CD4-positive, alpha-beta T cell (primary cell): Measurements from ENCODE around the gene SLC39A6. TPM values are rescaled to one million over a fixed set of nuclear protein-coding genes. Genes with fewer than 3 reads are reported as not detected.
"Not testable (repeated sequence)": the region's sequence is repeated elsewhere in the genome, so short reads cannot be mapped to it uniquely, and the experiment has no call there.

ENCODE experiments used
- ATAC-seq: fragments of 200-7000 bp; cut with Tn5 transposase; one replicate; pipeline ENCODE4 v1.10.0; 2022; ENCODE audit warnings: mild to moderate bottlenecking; ENCODE audit not compliant: poor library complexity
- CTCF ChIA-PET: fragments of 350-600 bp; sonication (Branson Sonifier 250); formaldehyde crosslinking; loops from one replicate; lab custom pipeline; 2021; ENCODE audit warnings: antibody characterized with exemption, inconsistent platforms; lab: Charles Lee
- POLR2A ChIA-PET: fragments of 350-600 bp; sonication (Branson Sonifier 250); formaldehyde crosslinking; loops from one replicate; lab custom pipeline; 2021; ENCODE audit warnings: antibody characterized with exemption, inconsistent platforms; lab: Charles Lee
- DNase-seq, 14 experiments: peaks; one replicate each; pipeline ENCODE4 v3.0.0-alpha.2; 2013 to 2020; ENCODE audit warnings: mixed read lengths in 2 of 14
- H3K27ac ChIP-seq, 2 donors: one replicate each; pipeline versions ENCODE4 v1.5.1 to v1.7.0; 2013; ENCODE audit warnings: low read length in 2 of 2, low read depth in 1 of 2, mild to moderate bottlenecking in 1 of 2
- H3K27me3 ChIP-seq, 2 experiments: 1 replicate in 1 of 2; 2 replicates in 1 of 2; pipeline versions ENCODE4 v1.6.1 to v1.7.0; 2013; ENCODE audit warnings: low read length in 2 of 2, control low read depth in 1 of 2, mild to moderate bottlenecking in 1 of 2, moderate library complexity in 1 of 2; ENCODE audit not compliant: insufficient read depth in 2 of 2, control insufficient read depth in 1 of 2
- H3K36me3 ChIP-seq: one replicate; pipeline ENCODE4 v1.6.1; 2013; ENCODE audit warnings: low read length, control low read depth; ENCODE audit not compliant: insufficient read depth
- H3K4me1 ChIP-seq: one replicate; pipeline ENCODE4 v1.6.1; 2013; ENCODE audit warnings: low read length, control low read depth; ENCODE audit not compliant: insufficient read depth
- H3K4me3 ChIP-seq: one replicate; pipeline ENCODE4 v1.5.1; 2013; ENCODE audit warnings: mild to moderate bottlenecking, low read length, moderate library complexity
- H3K9me3 ChIP-seq, 2 experiments: 1 replicate in 1 of 2; 2 replicates in 1 of 2; pipeline versions ENCODE4 v1.6.1 to v1.7.0; 2013; ENCODE audit warnings: low read length in 2 of 2, mild to moderate bottlenecking in 2 of 2, control low read depth in 1 of 2, moderate library complexity in 1 of 2; ENCODE audit not compliant: control insufficient read depth in 1 of 2, insufficient read depth in 1 of 2
- H3K27ac Mint-ChIP-seq: one replicate; pipeline ENCODE4 v1.8.0; 2020; ENCODE audit warnings: mixed read lengths
- H3K27me3 Mint-ChIP-seq: one replicate; pipeline ENCODE4 v1.8.0; 2021; ENCODE audit warnings: mixed read lengths
- H3K36me3 Mint-ChIP-seq: one replicate; pipeline ENCODE4 v1.8.0; 2021; ENCODE audit warnings: low read depth, mixed read lengths
- H3K4me1 Mint-ChIP-seq: one replicate; pipeline ENCODE4 v1.8.0; 2021; ENCODE audit warnings: low read depth, mixed read lengths
- H3K4me3 Mint-ChIP-seq: one replicate; pipeline ENCODE4 v1.8.0; 2020; ENCODE audit warnings: mild to moderate bottlenecking, mixed read lengths
- H3K9me3 Mint-ChIP-seq: one replicate; pipeline ENCODE4 v1.8.0; 2020; ENCODE audit warnings: mixed read lengths
- CTCF ChIP-seq: fragments of 200-600 bp; IDR thresholded peaks from one replicate; pipeline ENCODE4 v1.8.0; 2022; ENCODE audit warnings: antibody characterized with exemption, mild to moderate bottlenecking
- intact Hi-C, 2 experiments: fragments of 100-400 bp; cut with DNase I in 1 of 2; cut with micrococcal nuclease in 1 of 2; formaldehyde crosslinking; loops; one replicate each; pipeline versions ENCODE4 v1.15.1 to v1.9.0; 2023 to 2025; cut with DNase I, micrococcal nuclease
- total RNA-seq, 174 experiments: library from RNA in 2 of 174; stranded (reverse) in 2 of 174; gene quantifications; one replicate each; pipeline ENCODE4 v1.2.3 and lab custom pipeline; 2021 to 2026

Gene SLC39A6
- total RNA-seq, 2 experiments from 2014 or later = 10.6 to 11.0 TPM

DNA sequence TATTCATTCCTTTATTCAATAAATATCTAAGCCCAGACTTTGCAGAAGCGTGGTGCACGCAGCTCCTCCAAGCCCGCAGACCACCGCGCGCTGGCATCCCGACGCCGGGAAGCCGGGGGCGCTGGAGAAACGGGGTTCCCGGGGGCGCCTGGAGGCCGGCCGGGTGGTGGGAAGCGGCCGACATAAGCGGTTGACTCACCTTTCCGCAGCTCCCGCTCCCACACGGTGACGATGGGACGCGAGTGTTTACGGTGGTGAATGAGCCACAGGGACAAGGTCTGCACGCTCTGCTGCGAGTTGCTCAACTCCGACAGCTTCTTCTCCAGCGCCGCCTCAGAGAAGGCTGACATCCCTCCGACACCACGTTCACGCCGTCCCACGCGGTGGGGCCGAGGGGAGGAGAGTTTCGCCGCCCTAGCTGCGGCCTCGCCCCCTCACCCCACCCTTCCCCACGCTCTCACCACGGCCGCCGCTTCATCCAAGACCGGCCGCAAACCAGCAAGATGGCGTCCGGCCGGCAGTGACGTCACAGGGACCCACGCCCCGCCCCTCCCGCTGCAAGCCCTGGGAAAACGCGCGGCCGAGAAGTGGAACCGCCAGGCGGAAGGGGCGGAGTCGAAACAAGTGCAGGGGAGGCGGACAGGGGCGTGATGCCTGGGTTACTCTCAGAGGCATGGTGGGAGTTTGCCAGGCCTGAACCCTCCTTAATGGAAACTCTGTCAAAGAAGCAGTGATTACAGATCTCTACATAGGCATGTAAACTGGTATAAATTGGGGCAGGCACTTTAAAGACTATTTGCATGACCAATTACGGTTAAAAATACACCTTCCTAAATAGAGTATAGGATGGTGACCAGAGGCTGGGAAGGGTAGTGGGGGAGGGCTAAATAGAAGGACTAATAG, 61.8 kb downstream of the SLC39A6 start, which contains the start of gene RPRD1A:
RPRD1A (minus strand) TSS at position 505 of the 903 bp plus-strand sequence; CDS start at position 350, 155 bp downstream.
- ChIA-PET CTCF (interaction anchor here (0.7 to 1.3 kb wide), 3 partner anchors 50 to 762 kb away, joined by 3 to 4 read pairs (median 4); no protein-coding TSS in a partner anchor), POLR2A (interaction anchor here (1.3 to 3.2 kb wide), 3 partner anchors 10 to 95 kb away, joined by 4 to 24 read pairs (median 23); partner anchors contain the start of genes ELP2, RMP24 and SLC39A6)
- intact Hi-C loops = loop anchor here (1.0 to 10.0 kb wide), 7 partner anchors 61 to 761 kb away; partner anchors contain the start of genes ELP2 (in 2 of the 2), INO80C (in 2 of the 2), RMP24 (in 2 of the 2) and SLC39A6 (in 2 of the 2)
- H3K4me3 Mint-ChIP-seq = peak within 1 kb of the TSS; percentile 91
- no peaks in the 10 kb centered on the region for H3K27me3 ChIP-seq
- no peaks in the 10 kb centered on the region for H3K9me3 Mint-ChIP-seq
- peaks cover 46% of the 10 kb centered on the region for H3K4me1 Mint-ChIP-seq
- H3K36me3 Mint-ChIP-seq = peaks cover 33% of the 10 kb centered on the region
- no peaks in the 10 kb centered on the region for H3K36me3 ChIP-seq
- DNase-seq (peak; percentile 92 to 98 (median 96)), ATAC-seq (peak; percentile 94)
- H3K4me1 ChIP-seq = peaks cover 17% of the 10 kb centered on the region
- peak within 1 kb of the TSS; percentile 91 for H3K27ac Mint-ChIP-seq
- peak within 1 kb of the TSS; percentile 65 to 86 for H3K27ac ChIP-seq
- no peak for TF ChIP-seq CTCF
- no peaks in the 10 kb centered on the region for H3K27me3 Mint-ChIP-seq
- peak within 1 kb of the TSS; percentile 96 for H3K4me3 ChIP-seq
- no peaks in the 10 kb centered on the region for H3K9me3 ChIP-seq

DNA sequence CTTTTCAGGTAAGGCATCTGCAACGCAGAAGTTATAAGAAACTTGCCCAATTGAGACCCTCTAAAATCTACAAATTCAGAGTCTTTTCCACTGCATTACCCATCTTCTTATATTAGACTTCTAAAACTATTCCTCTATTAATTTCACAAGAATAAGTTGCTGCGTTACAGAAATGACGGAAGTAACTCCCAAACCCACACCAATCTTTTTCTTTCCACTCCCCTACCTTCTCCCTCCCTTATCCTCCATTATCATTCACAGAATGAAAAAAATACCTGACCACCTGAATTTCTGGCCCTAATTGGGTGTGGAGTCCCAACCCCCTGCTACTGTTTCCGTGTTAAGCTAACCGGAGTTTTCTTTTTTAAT, 62.5 kb downstream of the SLC39A6 start:
- Mint-ChIP-seq H3K27me3 (no peaks in the 10 kb centered on the region), H3K27ac (peak overlapping the region; percentile 91), H3K4me1 (peaks cover 48% of the 10 kb centered on the region), H3K9me3 (no peaks in the 10 kb centered on the region), H3K4me3 (peak overlapping the region; percentile 91), H3K36me3 (peaks cover 33% of the 10 kb centered on the region)
- intact Hi-C loops = loop anchor here (1.0 to 10.0 kb wide), 7 partner anchors 62 to 762 kb away; partner anchors contain the start of genes ELP2 (in 2 of the 2), INO80C (in 2 of the 2), RMP24 (in 2 of the 2) and SLC39A6 (in 2 of the 2)
- TF ChIP-seq CTCF = no peak
- POLR2A ChIA-PET = interaction anchor here (0.5 to 3.2 kb wide), 4 partner anchors 9 to 94 kb away, joined by 3 to 24 read pairs (median 14); partner anchors contain the start of genes ELP2, RMP24 and SLC39A6
- Histone ChIP-seq H3K9me3 (no peaks in the 10 kb centered on the region), H3K4me1 (peaks cover 17% of the 10 kb centered on the region), H3K27me3 (no peaks in the 10 kb centered on the region), H3K36me3 (no peaks in the 10 kb centered on the region), H3K4me3 (peak overlapping the region; percentile 96), H3K27ac (peak overlapping the region; percentile 65 to 86)
- ATAC-seq = no peak
- DNase-seq = no peak
- CTCF ChIA-PET = interaction anchor here (0.7 to 1.3 kb wide), 3 partner anchors 49 to 763 kb away, joined by 3 to 4 read pairs (median 4); no protein-coding TSS in a partner anchor

DNA sequence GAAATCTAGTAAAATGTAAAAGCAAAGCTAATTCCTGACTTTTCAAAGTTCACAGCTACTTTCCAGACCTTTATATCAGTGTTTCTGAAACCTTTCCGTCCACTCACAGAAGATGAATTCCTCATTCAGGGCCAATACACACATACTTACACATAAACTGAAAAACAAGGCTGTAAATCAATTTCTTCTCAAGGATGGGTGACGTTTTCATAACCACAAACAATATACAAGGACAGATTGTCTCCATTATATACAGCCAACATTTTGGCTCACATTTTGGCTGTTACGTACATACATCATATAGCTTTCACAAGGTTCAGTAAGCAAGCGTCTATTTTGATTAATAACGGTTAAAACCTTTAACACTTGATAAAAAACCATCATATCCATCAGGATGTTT, 63.1 kb downstream of the SLC39A6 start:
- Mint-ChIP-seq H3K27ac (peak overlapping the region; percentile 91), H3K4me3 (peak overlapping the region; percentile 91), H3K4me1 (peaks cover 54% of the 10 kb centered on the region), H3K9me3 (no peaks in the 10 kb centered on the region), H3K36me3 (peaks cover 33% of the 10 kb centered on the region), H3K27me3 (no peaks in the 10 kb centered on the region)
- CTCF ChIA-PET = interaction anchor here (1.3 kb wide), 1 partner anchor 48 kb away, joined by 4 read pairs; no protein-coding TSS in a partner anchor
- peak overlapping the region; percentile 96 for H3K4me3 ChIP-seq
- H3K4me1 ChIP-seq = peaks cover 17% of the 10 kb centered on the region
- POLR2A ChIA-PET = interaction anchor here (0.5 to 3.2 kb wide), 4 partner anchors 8 to 94 kb away, joined by 3 to 24 read pairs (median 4); partner anchors contain the start of gene RMP24
- ATAC-seq (no peak), DNase-seq (no peak)
- intact Hi-C loops = loop anchor here (2.0 to 10.0 kb wide), 6 partner anchors 63 to 763 kb away; partner anchors contain the start of genes ELP2 (in 2 of the 2), INO80C (in 2 of the 2), SLC39A6 (in 2 of the 2) and KIAA1328 (in 1 of the 2)
- no peaks in the 10 kb centered on the region for H3K36me3 ChIP-seq
- no peaks in the 10 kb centered on the region for H3K27me3 ChIP-seq
- no peak overlapping the region for H3K27ac ChIP-seq
- TF ChIP-seq CTCF = no peak
- no peaks in the 10 kb centered on the region for H3K9me3 ChIP-seq

GRCh38 chr18:36064809-36065079, 64.4 kb downstream of the SLC39A6 start:
- peaks cover 60% of the 10 kb centered on the region for H3K4me1 Mint-ChIP-seq
- intact Hi-C loops = loop anchor here in 1 of 2 experiments (5.0 to 10.0 kb wide), 2 partner anchors 567 to 720 kb away; partner anchors contain the start of genes INO80C and ZNF24
- DNase-seq, H3K27ac ChIP-seq, H3K4me3 ChIP-seq, H3K9me3 ChIP-seq, H3K27ac Mint-ChIP-seq, H3K36me3 ChIP-seq, CTCF ChIA-PET, ATAC-seq, H3K27me3 Mint-ChIP-seq, H3K27me3 ChIP-seq, H3K9me3 Mint-ChIP-seq: not testable (repeated sequence)
- peak overlapping the region; percentile 54 for H3K4me3 Mint-ChIP-seq
- peaks cover 17% of the 10 kb centered on the region for H3K4me1 ChIP-seq
- POLR2A ChIA-PET = interaction anchor here (1.8 to 3.2 kb wide), 2 partner anchors 66 to 92 kb away, joined by 4 to 24 read pairs; partner anchors contain the start of gene RMP24
- peaks cover 33% of the 10 kb centered on the region for H3K36me3 Mint-ChIP-seq
